HG03432 (cell line): ENCODE data around the gene BUB3.

Experiments used
- ATAC-seq: cut with Tn5 transposase; IDR thresholded peaks from one replicate; pipeline ENCODE4 v1.9.1; 2021; ENCODE audit warnings: mild to moderate bottlenecking, moderate library complexity; ENCODE audit not compliant: unreplicated experiment

The BUB3 gene

GRCh38 chr10:123202506-123202905 lies 48.3 kb downstream of the BUB3 start:
- no peak for ATAC-seq

- ATAC-seq, result no peak
These were observed 49.4 kb downstream of the BUB3 start for GRCh38 chr10:123203393-123204126.

GRCh38 chr10:123204127-123204461 lies 49.9 kb downstream of the BUB3 start:
- no peak for ATAC-seq

GRCh38 chr10:123205041-123205440 lies 50.8 kb downstream of the BUB3 start:
- ATAC-seq, result no peak

- ATAC-seq, result no peak
These were observed 57.9 kb downstream of the BUB3 start for GRCh38 chr10:123212063-123212462.

- ATAC-seq, result no peak
These were observed 58.4 kb downstream of the BUB3 start for GRCh38 chr10:123212640-123213039.

GRCh38 chr10:123213192-123213591 lies 59.0 kb downstream of the BUB3 start:
- no peak for ATAC-seq
